HepG2 (cell line): Measurements from ENCODE around the gene ELK1. TPM values are rescaled to one million over a fixed set of nuclear protein-coding genes. Genes with fewer than 3 reads are reported as not detected.

ENCODE experiments used
- ARHGAP35 ChIP-seq: sonication (generic); formaldehyde crosslinking; IDR thresholded peaks from 2 replicates; pipeline ENCODE4 v1.9.0; 2022; ENCODE audit warnings: mild to moderate bottlenecking, inconsistent platforms, moderate library complexity, missing genetic modification reagents, borderline replicate concordance
- KLF6 ChIP-seq: IDR thresholded peaks from 2 replicates; pipeline ENCODE4 v1.8.0; 2016; ENCODE audit warnings: missing biosample characterization, missing genetic modification reagents
- polyA plus RNA-seq, 8 experiments: library from polyadenylated mRNA; depleted of rRNA in 3 of 8; stranded (reverse) in 7 of 8; unstranded in 1 of 8; fragments of >200 nt; fragmentation: Illumina TruSeq in 4 of 8; extraction: Trizol in 4 of 8; gene quantifications; 2 replicates each; pipeline versions ENCODE4 v1.2.1 to v1.2.3, GENCODE V29; 2011 to 2016; ENCODE audit warnings: low read depth in 4 of 8, missing spikeins in 1 of 8, mixed read lengths in 1 of 8; ENCODE audit not compliant: insufficient read depth in 1 of 8
- total RNA-seq, 5 experiments: library from RNA; depleted of rRNA; stranded (reverse); fragments of >200 nt; fragmentation: Illumina TruSeq; extraction: Trizol; gene quantifications; 2 replicates each; pipeline ENCODE4 v1.2.3, GENCODE V29; 2016; ENCODE audit warnings: low read depth in 1 of 5
- TF ChIP-seq, protein P1 (sequence below): sonication (generic); formaldehyde crosslinking; IDR thresholded peaks from 2 replicates; pipeline ENCODE4 v1.4.0; 2020; ENCODE audit warnings: mild to moderate bottlenecking, missing genetic modification reagents

ELK1 gene
- total and polyA plus RNA-seq, 2 of the 13 experiments (the other 11 are each of a cell fraction or from before 2014, with no cell fraction given), result 4.3 to 7.2 TPM

DNA sequence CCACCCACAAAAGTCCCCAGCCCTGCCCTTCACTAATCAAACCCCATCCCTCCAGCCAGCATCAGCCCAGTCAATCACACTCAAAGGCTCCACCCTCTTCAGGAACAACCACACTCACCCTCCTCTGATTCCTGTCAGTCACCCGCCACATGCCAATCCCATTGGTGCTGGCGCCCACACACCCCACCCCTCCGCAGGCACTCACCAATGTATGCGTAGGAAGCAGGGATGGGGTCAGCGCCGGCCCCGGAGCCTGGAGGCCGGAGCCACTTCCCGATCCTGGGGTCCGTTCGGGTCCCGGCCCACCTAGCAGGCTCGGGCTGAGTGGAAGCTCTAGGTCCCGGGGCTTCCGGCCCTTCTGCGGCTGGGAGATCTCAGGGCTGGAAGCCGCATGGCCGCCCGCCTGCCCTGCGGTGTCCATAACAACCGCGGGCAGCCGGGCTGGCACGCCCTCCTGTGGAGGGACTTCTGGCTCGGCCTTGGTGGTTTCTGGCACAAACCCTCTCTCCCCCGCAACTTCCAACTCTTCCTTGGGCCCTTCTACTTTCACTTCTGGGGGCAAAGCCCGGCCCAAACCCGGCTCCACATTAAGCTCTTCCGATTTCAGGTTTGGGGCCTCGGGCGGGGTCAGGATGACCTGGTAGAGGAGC, 12.7 kb downstream of the ELK1 start (continued):
- TF ChIP-seq, protein P1, sequence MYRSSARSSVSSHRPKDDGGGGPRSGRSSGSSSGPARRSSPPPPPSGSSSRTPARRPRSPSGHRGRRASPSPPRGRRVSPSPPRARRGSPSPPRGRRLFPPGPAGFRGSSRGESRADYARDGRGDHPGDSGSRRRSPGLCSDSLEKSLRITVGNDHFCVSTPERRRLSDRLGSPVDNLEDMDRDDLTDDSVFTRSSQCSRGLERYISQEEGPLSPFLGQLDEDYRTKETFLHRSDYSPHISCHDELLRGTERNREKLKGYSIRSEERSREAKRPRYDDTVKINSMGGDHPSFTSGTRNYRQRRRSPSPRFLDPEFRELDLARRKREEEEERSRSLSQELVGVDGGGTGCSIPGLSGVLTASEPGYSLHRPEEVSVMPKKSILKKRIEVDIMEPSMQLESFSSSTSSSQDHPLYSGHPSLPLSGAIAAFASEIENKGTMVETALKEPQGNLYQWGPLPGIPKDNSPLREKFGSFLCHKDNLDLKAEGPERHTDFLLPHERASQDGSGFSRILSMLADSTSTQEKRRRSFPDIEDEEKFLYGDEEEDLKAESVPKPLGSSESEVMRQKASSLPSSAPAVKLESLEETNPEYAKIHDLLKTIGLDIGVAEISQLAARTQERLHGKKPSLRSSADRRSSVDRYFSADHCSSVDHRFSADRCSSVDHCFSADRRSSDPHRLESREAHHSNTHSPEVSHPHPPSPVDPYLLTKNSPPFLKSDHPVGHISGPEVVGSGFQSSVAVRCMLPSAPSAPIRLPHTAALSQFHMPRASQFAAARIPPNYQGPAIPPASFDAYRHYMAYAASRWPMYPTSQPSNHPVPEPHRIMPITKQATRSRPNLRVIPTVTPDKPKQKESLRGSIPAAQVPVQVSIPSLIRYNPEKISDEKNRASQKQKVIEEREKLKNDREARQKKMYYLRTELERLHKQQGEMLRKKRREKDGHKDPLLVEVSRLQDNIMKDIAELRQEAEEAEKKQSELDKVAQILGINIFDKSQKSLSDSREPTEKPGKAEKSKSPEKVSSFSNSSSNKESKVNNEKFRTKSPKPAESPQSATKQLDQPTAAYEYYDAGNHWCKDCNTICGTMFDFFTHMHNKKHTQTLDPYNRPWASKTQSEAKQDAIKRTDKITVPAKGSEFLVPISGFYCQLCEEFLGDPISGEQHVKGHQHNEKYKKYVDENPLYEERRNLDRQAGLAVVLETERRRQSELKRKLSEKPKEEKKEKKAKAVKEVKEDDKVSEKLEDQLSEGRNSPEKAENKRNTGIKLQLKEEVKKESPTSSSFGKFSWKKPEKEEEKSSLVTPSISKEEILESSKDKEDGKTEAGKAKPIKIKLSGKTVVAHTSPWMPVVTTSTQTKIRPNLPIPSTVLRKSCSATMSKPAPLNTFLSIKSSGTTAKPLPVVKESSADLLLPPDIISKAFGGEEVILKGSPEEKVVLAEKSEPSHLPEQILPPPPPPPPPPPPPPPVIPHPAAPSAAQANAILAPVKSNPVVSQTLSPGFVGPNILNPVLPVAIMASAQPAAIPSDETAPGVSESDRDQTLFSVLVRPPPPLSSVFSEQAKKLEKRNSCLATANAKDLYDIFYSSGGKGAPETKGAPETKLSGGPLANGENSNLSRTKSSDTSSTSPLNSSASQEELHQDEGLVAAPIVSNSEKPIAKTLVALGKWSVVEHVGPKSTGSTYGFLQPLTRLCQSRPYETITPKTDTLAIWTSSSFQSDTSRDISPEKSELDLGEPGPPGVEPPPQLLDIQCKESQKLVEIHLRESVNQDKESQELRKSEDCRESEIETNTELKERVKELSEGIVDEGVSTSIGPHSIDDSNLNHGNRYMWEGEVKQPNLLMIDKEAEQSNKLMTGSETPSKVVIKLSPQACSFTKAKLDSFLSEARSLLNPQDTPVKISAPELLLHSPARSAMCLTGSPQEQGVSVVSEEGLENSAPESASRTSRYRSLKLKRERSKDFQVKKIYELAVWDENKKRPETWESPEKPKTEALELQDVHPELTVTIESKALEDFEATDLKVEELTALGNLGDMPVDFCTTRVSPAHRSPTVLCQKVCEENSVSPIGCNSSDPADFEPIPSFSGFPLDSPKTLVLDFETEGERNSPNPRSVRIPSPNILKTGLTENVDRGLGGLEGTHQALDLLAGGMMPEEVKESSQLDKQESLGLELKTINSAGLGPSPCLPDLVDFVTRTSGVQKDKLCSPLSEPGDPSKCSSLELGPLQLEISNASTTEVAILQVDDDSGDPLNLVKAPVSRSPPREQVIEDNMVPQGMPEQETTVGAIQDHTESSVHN (CRISPR knock-in tag), result no peak
- TF ChIP-seq ARHGAP35 (CRISPR knock-in tag) (no peak), KLF6 (no peak)
